DND-41 (cell line): Measurements from ENCODE around the gene ARPC1B.

ENCODE experiments used
- ATAC-seq: fragments of 200-7000 bp; cut with Tn5 transposase; 3 replicates; pipeline ENCODE4 v1.9.1; 2021; ENCODE audit warnings: low read depth; ENCODE audit not compliant: insufficient read depth
- DNase-seq: peaks from one replicate; pipeline ENCODE4 v3.0.0-alpha.2; 2020
- H2AFZ ChIP-seq: 2 replicates; pipeline ENCODE4 v1.6.0; 2012; ENCODE audit warnings: low read depth, low read length
- H3K27ac ChIP-seq: 2 replicates; pipeline ENCODE4 v1.5.1; 2012; ENCODE audit warnings: low read length, inconsistent platforms
- H3K27me3 ChIP-seq: fragments of 200-600 bp; sonication (generic); 2 replicates; pipeline ENCODE4 v1.6.0; 2012; ENCODE audit warnings: low read length, mild to moderate bottlenecking, inconsistent platforms; ENCODE audit not compliant: insufficient read depth, poor library complexity
- H3K36me3 ChIP-seq: 2 replicates; pipeline ENCODE4 v1.5.1; 2012; ENCODE audit warnings: low read length, inconsistent platforms; ENCODE audit not compliant: insufficient read depth
- H3K4me1 ChIP-seq: 2 replicates; pipeline ENCODE4 v1.5.1; 2012; ENCODE audit warnings: mild to moderate bottlenecking, low read length; ENCODE audit not compliant: insufficient read depth
- H3K4me2 ChIP-seq: 2 replicates; pipeline ENCODE4 v1.6.0; 2012; ENCODE audit warnings: mild to moderate bottlenecking, moderate library complexity, low read length, inconsistent platforms; ENCODE audit not compliant: insufficient read depth
- H3K4me3 ChIP-seq, 2 experiments: fragments of 200-600 bp in 1 of 2; shearing (Covaris generic) in 1 of 2; 2 replicates each; pipeline ENCODE4 v1.5.1; 2012 to 2016; ENCODE audit warnings: inconsistent platforms in 2 of 2, low read length in 2 of 2, mild to moderate bottlenecking in 2 of 2, low read depth in 1 of 2, moderate library complexity in 1 of 2
- H3K79me2 ChIP-seq: 2 replicates; pipeline ENCODE4 v1.6.0; 2012; ENCODE audit warnings: low read length, inconsistent platforms; ENCODE audit not compliant: insufficient read depth
- H3K9ac ChIP-seq: 2 replicates; pipeline ENCODE4 v1.6.0; 2012; ENCODE audit warnings: low read depth, mild to moderate bottlenecking, inconsistent platforms, low read length, moderate library complexity
- H3K9me3 ChIP-seq: 2 replicates; pipeline ENCODE4 v1.5.1; 2012; ENCODE audit warnings: low read length, moderate library complexity, mild to moderate bottlenecking, inconsistent platforms; ENCODE audit not compliant: insufficient read depth, severe bottlenecking
- H4K20me1 ChIP-seq: 2 replicates; pipeline ENCODE4 v1.6.0; 2012; ENCODE audit warnings: low read length; ENCODE audit not compliant: insufficient read depth
- EZH2 ChIP-seq: IDR thresholded peaks from 3 replicates; pipeline ENCODE4 v1.6.1; 2012; ENCODE audit warnings: borderline replicate concordance, low read depth, mild to moderate bottlenecking, moderate library complexity, low read length, inconsistent platforms; ENCODE audit not compliant: severe bottlenecking
- TF ChIP-seq, protein P1 (sequence below): IDR thresholded peaks from 2 replicates; pipeline ENCODE4 v1.5.1; 2012; ENCODE audit warnings: borderline replicate concordance, low read length, moderate library complexity, mild to moderate bottlenecking; ENCODE audit not compliant: poor library complexity, severe bottlenecking; ENCODE audit errors: extremely low read depth

The ARPC1B gene

DNA sequence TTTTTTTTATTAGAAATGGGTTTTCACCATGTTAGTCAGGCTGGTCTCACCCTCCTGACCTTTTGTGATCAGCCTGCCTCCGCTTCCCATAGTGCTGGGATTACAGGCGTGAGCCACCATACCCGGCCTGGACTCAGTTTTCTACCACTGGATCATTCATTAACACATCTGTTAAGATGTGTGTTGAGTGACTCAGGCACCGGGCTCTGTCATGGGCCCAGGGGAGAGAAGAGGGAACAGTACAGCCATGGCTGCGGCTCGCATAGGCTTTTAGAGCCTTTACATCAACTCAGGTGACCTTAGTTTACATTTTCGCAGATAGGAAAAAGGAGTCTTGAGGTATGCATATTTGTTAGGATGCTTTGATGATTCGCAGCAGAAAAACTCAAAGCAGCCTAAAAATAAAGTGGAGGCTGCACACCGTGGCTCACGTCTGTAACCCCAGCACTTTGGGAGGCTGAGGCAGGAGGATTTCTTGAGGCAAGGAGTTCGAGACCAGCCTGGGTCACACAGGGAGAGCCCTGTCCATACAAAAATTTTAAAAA is 3.1 kb upstream of the ARPC1B start:
- H3K27ac ChIP-seq: no peak overlapping the region
- peaks cover 23% of the 10 kb centered on the region for H3K36me3 ChIP-seq
- TF ChIP-seq, protein P1, sequence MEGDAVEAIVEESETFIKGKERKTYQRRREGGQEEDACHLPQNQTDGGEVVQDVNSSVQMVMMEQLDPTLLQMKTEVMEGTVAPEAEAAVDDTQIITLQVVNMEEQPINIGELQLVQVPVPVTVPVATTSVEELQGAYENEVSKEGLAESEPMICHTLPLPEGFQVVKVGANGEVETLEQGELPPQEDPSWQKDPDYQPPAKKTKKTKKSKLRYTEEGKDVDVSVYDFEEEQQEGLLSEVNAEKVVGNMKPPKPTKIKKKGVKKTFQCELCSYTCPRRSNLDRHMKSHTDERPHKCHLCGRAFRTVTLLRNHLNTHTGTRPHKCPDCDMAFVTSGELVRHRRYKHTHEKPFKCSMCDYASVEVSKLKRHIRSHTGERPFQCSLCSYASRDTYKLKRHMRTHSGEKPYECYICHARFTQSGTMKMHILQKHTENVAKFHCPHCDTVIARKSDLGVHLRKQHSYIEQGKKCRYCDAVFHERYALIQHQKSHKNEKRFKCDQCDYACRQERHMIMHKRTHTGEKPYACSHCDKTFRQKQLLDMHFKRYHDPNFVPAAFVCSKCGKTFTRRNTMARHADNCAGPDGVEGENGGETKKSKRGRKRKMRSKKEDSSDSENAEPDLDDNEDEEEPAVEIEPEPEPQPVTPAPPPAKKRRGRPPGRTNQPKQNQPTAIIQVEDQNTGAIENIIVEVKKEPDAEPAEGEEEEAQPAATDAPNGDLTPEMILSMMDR: no peak
- no peak for TF ChIP-seq EZH2
- no peak for ATAC-seq
- peaks cover 17% of the 10 kb centered on the region for H3K79me2 ChIP-seq
- no peak overlapping the region for H3K4me2 ChIP-seq
- H2AFZ ChIP-seq: no peak overlapping the region
- H3K27me3 ChIP-seq: no peaks in the 10 kb centered on the region
- no peaks in the 10 kb centered on the region for H3K9me3 ChIP-seq
- H3K9ac ChIP-seq: no peak overlapping the region
- no peak overlapping the region for H3K4me3 ChIP-seq
- peaks cover 20% of the 10 kb centered on the region for H3K4me1 ChIP-seq
- no peak for DNase-seq
- peaks cover 10% of the 10 kb centered on the region; the same call in 1 of the 2 replicates for H4K20me1 ChIP-seq

DNA sequence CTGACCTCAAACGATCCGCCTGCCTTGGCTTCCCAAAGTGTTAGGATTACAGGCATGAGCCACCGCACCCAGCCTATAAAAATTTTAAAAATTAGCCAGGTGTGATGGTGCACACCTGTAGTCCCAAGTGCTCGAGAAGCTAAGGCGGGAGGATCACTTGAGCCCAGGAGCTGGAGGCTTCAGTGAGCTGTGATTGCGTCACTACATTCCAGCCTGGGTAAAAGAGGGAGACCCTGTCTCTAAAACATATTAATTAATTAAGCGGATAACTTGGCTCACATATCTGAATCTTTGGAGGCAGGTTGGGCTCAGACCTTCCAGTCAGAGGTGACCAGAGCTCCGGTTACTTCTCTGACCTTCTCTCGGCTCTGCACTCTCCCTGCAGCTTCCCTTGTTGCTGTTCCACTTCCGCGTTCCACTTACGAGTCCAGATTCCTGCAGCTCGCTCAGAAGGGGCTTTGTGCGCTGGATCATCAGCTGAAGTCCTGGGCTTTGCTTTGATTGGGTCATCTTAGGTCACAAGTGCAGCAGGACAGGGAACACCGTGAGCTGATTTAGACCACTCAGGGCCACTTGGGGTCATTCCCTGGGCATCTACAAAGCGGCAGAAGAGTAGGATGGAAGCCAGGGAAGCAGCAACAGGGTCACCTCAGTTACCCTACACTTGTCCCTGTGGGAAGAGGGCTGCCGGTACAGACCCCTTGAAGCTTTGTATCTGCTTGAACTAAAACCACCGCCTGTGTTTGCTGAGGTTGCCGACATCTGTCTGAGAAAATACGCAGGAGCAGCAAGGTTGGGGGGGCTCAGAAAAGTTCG is 2.0 kb upstream of the ARPC1B start:
- no peak overlapping the region for H3K4me2 ChIP-seq
- no peaks in the 10 kb centered on the region for H3K9me3 ChIP-seq
- peaks cover 20% of the 10 kb centered on the region for H3K4me1 ChIP-seq
- peaks cover 11% of the 10 kb centered on the region; the same call in 1 of the 2 replicates for H4K20me1 ChIP-seq
- peaks cover 17% of the 10 kb centered on the region for H3K36me3 ChIP-seq
- TF ChIP-seq, protein P1: no peak
- no peak for TF ChIP-seq EZH2
- no peak overlapping the region for H3K27ac ChIP-seq
- DNase-seq: no peak
- no peaks in the 10 kb centered on the region for H3K27me3 ChIP-seq
- H3K4me3 ChIP-seq: no peak overlapping the region
- ATAC-seq: no peak
- H3K9ac ChIP-seq: no peak overlapping the region
- H2AFZ ChIP-seq: no peak overlapping the region
- peaks cover 26% of the 10 kb centered on the region for H3K79me2 ChIP-seq

DNA sequence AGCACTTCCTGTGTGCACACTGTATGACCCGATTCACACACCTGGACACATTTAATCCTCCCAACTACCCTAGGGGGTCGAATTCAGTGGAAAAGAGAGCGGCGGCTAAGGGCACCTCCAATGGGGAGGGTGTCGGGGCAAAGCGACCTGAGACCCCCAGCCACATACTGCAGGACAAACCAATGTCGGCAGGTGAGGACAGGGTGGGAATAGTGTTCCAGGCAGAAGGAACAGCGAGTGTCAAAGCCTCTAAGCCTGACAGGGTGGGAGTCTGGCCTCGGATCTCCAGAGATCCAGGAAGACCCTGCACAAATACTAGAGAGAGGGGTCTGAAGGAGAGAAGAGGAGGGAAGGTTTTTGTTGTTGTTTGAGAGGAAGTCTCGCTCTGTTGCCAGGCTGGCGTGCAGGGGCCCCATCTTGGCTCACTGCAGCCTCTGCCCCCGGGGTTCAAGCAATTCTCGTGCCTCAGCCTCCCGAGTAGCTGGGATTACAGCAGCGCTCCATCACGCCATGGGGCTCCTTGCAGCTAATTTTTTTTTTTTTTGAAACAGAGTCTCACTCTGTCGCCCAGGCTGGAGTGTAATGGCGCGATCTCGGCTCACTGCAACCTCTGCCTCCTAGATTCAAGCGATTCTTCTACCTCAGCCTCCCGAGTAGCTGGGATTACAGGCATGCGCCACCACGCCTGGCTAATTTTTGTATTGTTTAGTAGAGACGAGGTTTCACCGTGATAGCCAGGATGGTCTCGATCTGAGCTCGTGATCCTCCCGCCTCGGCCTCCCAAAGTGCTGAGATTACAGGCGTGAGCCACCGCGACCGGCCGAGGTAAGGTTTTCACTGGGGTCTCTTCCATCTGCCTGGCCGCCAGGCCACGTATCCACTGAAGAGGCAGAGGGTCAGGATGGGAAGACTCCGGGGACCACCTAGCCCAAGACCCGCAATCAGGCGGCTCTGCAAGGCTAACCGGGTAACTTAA is 1.2 kb upstream of the ARPC1B start:
- peaks cover 24% of the 10 kb centered on the region for H3K36me3 ChIP-seq
- no peaks in the 10 kb centered on the region for H3K9me3 ChIP-seq
- H3K4me3 ChIP-seq: peak overlapping the region in 1 of 2 experiments; percentile 78; a peak in 2 of 4 replicates
- H4K20me1 ChIP-seq: peaks cover 11% of the 10 kb centered on the region; the same call in 1 of the 2 replicates
- H3K27me3 ChIP-seq: no peaks in the 10 kb centered on the region
- peak overlapping the region; percentile 89 for H2AFZ ChIP-seq
- H3K4me1 ChIP-seq: peaks cover 20% of the 10 kb centered on the region
- H3K79me2 ChIP-seq: peaks cover 34% of the 10 kb centered on the region
- H3K27ac ChIP-seq: 0 out of 2 replicates have a peak overlapping the region, but pooled peaks have one; percentile 48
- H3K4me2 ChIP-seq: peak overlapping the region; percentile 79
- no peak for TF ChIP-seq EZH2
- TF ChIP-seq, protein P1: no peak
- peak overlapping the region; percentile 65 for H3K9ac ChIP-seq
- DNase-seq (no peak), ATAC-seq (no peak)
